ENCODE measurements around the gene TMEM179.

The TMEM179 gene

GRCh38 chr14:104586832-104587620 lies 17.5 kb downstream of the TMEM179 start:
- no peak for TF ChIP-seq CTCF (conservative IDR thresholded peaks at IDR 0.05; ENCODE audit: low read depth, low read length)
- no peak overlapping the region for H3K4me3 ChIP-seq (ENCODE audit: low read depth, low read length)
- DNase-seq (ENCODE audit: low read depth) = no peak

- no peak for TF ChIP-seq CTCF (conservative IDR thresholded peaks at IDR 0.05; ENCODE audit: low read depth, low read length)
- DNase-seq (ENCODE audit: low read depth) = no peak
- H3K4me3 ChIP-seq (ENCODE audit: low read depth, low read length) = no peak overlapping the region
Observed at GRCh38 chr14:104585966-104586697, 18.4 kb downstream of the TMEM179 start.

DNA sequence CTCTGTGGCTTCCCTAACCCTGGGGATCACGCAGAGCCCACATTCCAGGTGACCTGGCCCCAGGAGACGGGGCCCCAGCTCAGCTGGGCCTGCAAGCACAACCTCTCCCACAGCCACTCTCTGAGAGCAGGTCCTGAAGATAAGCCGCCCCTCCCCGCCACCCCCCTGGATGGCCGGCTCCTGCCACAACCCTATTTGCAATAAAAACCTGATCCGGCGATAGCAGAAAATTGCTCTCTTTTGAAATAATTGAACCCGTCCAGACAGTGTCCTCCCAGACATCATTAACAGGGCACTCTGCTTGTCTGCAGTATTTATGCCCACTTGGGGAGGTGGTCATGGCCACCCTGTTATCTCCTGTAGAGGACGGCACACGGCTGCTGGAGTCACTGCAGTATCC lies 20.0 kb downstream of the TMEM179 start:
- DNase-seq (ENCODE audit: low read depth) = no peak
- H3K4me3 ChIP-seq (ENCODE audit: low read depth, low read length) = no peak overlapping the region
- no peak for TF ChIP-seq CTCF (conservative IDR thresholded peaks at IDR 0.05; ENCODE audit: low read depth, low read length)

DNA sequence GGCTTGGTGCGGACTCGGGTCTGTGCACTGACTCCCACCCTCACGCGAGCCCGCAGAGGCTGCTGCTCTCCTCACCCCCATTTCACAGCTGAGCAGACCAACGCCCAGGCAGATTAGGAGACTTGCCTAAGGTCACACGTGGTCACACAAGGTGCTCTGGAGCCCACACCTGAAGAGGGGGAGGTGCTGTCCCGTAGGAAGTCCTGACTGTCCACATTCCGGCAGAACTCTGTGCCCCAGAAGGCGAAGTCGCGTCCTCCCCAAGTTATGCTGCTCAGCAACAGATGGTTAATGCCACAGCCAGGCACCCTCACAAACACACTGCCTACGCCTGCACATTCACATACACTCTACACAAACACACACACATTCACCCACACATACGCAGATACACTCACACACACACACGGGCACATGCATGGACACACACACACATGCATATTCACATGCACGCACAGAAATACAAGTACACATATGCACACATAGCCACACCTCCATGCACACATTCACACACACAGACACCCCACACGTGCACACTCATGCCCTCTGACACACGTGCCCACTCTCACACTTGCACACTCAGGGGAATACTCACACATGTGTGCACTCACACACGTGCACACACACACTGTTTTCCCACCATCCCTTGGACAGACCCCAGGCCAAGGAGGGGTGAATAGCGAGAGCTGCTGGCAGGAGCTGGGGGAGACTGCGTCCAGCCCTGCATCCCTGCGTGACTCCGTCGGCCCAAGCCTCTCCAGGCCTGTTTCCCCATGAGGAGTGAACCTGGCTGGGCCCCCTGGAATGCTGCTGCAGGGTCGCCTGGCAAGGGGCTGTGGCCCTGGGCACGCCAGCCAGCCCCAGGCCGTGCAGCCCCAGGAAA lies 20.9 kb downstream of the TMEM179 start:
- no peak for DNase-seq (ENCODE audit: low read depth)
- no peak for TF ChIP-seq CTCF (conservative IDR thresholded peaks at IDR 0.05; ENCODE audit: low read depth, low read length)
- no peak overlapping the region for H3K4me3 ChIP-seq (ENCODE audit: low read depth, low read length)

GRCh38 chr14:104582662-104583061 lies 21.9 kb downstream of the TMEM179 start:
- DNase-seq (ENCODE audit: low read depth) = no peak
- no peak overlapping the region for H3K4me3 ChIP-seq (ENCODE audit: low read depth, low read length)
- no peak for TF ChIP-seq CTCF (conservative IDR thresholded peaks at IDR 0.05; ENCODE audit: low read depth, low read length)

DNA sequence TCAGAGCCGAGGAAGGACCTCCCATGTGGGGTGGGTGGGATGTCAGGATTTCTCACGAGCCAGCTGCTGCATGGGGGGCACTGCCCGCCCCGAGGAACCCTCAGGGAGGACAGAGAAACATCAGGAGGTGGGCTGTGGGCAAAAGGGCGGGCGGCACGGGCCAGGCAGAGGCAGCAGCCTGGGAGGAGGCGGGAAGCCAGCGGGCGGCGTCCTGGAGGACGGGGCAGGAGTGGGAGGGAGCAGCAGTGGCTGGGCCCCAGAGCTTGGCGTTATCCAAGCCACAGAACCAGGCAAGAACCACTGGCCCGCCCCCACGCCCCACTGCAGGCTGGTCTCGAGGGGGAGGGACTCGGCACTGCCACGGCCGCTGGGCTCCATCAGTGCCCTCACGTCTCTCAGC lies 22.6 kb downstream of the TMEM179 start:
- no peak for DNase-seq (ENCODE audit: low read depth)
- TF ChIP-seq CTCF (conservative IDR thresholded peaks at IDR 0.05; ENCODE audit: low read depth, low read length) = no peak
- H3K4me3 ChIP-seq (ENCODE audit: low read depth, low read length) = no peak overlapping the region
